Osteoblast (primary cell): Measurements from ENCODE around the gene RACK1. TPM values are rescaled to one million over a fixed set of nuclear protein-coding genes. Genes with fewer than 3 reads are reported as not detected.
A peak's percentile ranks its signal among the peaks of the same experiment; 100 is the strongest.

Source experiments
- DNase-seq: peaks from one replicate; pipeline ENCODE4 v3.0.0; 2011; ENCODE audit warnings: low spot score, mixed read lengths; ENCODE audit not compliant: insufficient read length; ENCODE audit errors: missing footprints
- H2AFZ ChIP-seq: 2 replicates; pipeline ENCODE4 v1.6.0; 2011; ENCODE audit warnings: mild to moderate bottlenecking, low read length
- H3K27ac ChIP-seq: 2 replicates; pipeline ENCODE4 v1.5.1; 2011; ENCODE audit warnings: mild to moderate bottlenecking, low read depth, low read length, moderate library complexity
- H3K27me3 ChIP-seq: 2 replicates; pipeline ENCODE4 v1.6.0; 2012; ENCODE audit warnings: mild to moderate bottlenecking, control low read depth, inconsistent platforms, low read length, moderate library complexity; ENCODE audit not compliant: insufficient read depth
- H3K36me3 ChIP-seq: 2 replicates; pipeline ENCODE4 v1.5.1; 2011; ENCODE audit warnings: mild to moderate bottlenecking, low read length, control low read depth, moderate library complexity; ENCODE audit not compliant: insufficient read depth
- H3K4me1 ChIP-seq: 2 replicates; pipeline ENCODE4 v1.5.1; 2011; ENCODE audit warnings: mild to moderate bottlenecking, low read length, control low read depth, moderate library complexity; ENCODE audit not compliant: insufficient read depth
- H3K4me2 ChIP-seq: 2 replicates; pipeline ENCODE4 v1.6.0; 2011; ENCODE audit warnings: mild to moderate bottlenecking, low read length; ENCODE audit not compliant: insufficient read depth
- H3K4me3 ChIP-seq: fragments of 200-600 bp; sonication (generic); 3 replicates; pipeline ENCODE4 v1.5.1; 2012; ENCODE audit warnings: mild to moderate bottlenecking, low read length, inconsistent platforms; ENCODE audit not compliant: insufficient read depth
- H3K79me2 ChIP-seq: 2 replicates; pipeline ENCODE4 v1.6.0; 2012; ENCODE audit warnings: mild to moderate bottlenecking, low read length, control low read depth, inconsistent platforms; ENCODE audit not compliant: insufficient read depth
- H3K9me3 ChIP-seq: 2 replicates; pipeline ENCODE4 v1.5.1; 2011; ENCODE audit warnings: low read depth, low read length, control low read depth
- H4K20me1 ChIP-seq: 2 replicates; pipeline ENCODE4 v1.6.0; 2012; ENCODE audit warnings: mild to moderate bottlenecking, low read length, control low read depth; ENCODE audit not compliant: insufficient read depth
- CTCF ChIP-seq: IDR thresholded peaks from 2 replicates; pipeline ENCODE4 v1.5.1; 2011; ENCODE audit warnings: mild to moderate bottlenecking, low read depth, low read length, moderate library complexity; ENCODE audit errors: extremely low read depth
- total RNA-seq: library from RNA; depleted of rRNA; stranded (reverse); fragments of >200 nt; gene quantifications from 2 replicates; pipeline ENCODE4 v1.2.3, GENCODE V29; 2012

The RACK1 gene
- total RNA-seq, 1 donor, result 4,007 TPM

DNA sequence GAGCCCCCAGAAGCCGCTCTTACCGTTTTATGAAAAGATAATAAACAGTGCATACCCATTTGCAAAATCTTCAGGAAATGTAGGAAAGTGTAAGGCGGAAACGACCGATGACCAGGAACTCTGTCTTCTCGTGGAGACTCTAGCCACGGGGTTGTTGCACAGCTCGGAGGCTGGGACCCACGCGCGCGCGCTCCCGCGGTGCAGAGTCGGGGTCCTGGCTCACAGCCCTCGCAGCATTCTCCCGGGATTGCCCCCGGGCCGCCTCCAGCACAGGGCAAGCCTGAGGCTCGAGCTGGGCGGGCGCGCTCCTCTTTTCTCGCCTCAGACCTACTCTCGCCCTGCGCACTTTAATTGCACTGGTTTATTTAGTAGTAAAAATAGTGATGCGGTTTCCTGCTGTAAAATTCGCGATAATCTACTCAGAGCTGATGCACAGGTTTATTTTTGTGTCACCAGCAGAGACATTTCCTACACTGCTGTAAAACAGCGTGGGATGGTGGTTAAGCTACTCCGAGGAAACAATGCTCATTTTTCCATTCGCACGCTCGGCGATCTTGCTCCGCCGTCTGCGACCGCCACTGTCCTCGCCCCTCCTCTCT is 54.2 kb downstream of the RACK1 start:
- H3K36me3 ChIP-seq, result no peaks in the 10 kb centered on the region
- H3K79me2 ChIP-seq, result no peaks in the 10 kb centered on the region
- H3K27ac ChIP-seq, result peak overlapping the region; percentile 3
- no peaks in the 10 kb centered on the region for H3K9me3 ChIP-seq
- peak overlapping the region; percentile 95 for H3K4me2 ChIP-seq
- TF ChIP-seq CTCF, result no peak
- peak; percentile 78 for DNase-seq
- peak overlapping the region; percentile 71 for H3K4me3 ChIP-seq
- H3K4me1 ChIP-seq, result peaks cover 24% of the 10 kb centered on the region
- peaks cover 3% of the 10 kb centered on the region for H4K20me1 ChIP-seq
- H2AFZ ChIP-seq, result peak overlapping the region; percentile 78
- no peaks in the 10 kb centered on the region for H3K27me3 ChIP-seq

DNA sequence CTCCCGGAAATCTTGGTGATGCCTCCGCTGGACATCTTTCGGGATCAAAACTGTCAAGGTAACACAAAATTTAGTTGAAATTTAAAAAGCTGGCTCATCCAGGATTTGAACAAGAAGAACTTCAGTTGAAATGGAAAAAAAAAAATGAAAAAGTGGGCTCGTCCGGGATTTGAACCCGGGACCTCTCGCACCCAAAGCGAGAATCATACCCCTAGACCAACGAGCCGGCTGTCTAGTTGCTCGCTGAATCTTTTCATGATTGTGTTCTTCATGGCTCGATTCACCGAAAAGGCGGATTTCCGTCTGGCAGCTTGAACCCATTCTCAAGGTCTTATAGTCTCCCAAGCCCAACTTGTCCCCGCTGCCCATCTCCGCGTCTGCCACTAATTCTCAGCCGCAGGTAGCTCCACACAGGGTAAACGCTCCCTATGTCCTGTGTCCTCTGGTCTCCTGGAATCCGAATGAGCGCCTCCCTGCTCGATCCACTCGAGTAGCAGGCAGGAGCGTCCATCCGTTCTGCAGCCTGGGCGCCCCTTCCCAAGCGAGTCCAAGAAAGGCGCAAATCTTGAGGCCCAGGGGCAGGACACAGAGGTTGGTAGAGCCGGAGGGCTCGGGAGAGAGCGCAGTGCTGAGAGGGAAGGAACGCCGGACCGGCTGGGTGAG is 54.9 kb downstream of the RACK1 start:
- TF ChIP-seq CTCF, result no peak
- H3K9me3 ChIP-seq, result no peaks in the 10 kb centered on the region
- peak overlapping the region; percentile 71 for H3K4me3 ChIP-seq
- H3K79me2 ChIP-seq, result no peaks in the 10 kb centered on the region
- peak; percentile 84 for DNase-seq
- peaks cover 3% of the 10 kb centered on the region for H4K20me1 ChIP-seq
- H3K27ac ChIP-seq, result peak overlapping the region; percentile 80
- peaks cover 24% of the 10 kb centered on the region for H3K4me1 ChIP-seq
- H3K36me3 ChIP-seq, result no peaks in the 10 kb centered on the region
- peak overlapping the region; percentile 95 for H3K4me2 ChIP-seq
- H2AFZ ChIP-seq, result peak overlapping the region; percentile 88
- H3K27me3 ChIP-seq, result no peaks in the 10 kb centered on the region

GRCh38 chr5:181187500-181188213 is 56.0 kb downstream of the RACK1 start:
- H3K27me3 ChIP-seq, result no peaks in the 10 kb centered on the region
- no peaks in the 10 kb centered on the region for H3K36me3 ChIP-seq
- H3K4me3 ChIP-seq, result peak overlapping the region; percentile 71
- peak overlapping the region; percentile 84 for H3K4me2 ChIP-seq
- peaks cover 23% of the 10 kb centered on the region for H3K4me1 ChIP-seq
- peaks cover 3% of the 10 kb centered on the region for H4K20me1 ChIP-seq
- DNase-seq, result peak; percentile 93
- TF ChIP-seq CTCF, result peak; percentile 38
- H2AFZ ChIP-seq, result peak overlapping the region; percentile 78
- peak overlapping the region; percentile 58 for H3K27ac ChIP-seq
- H3K79me2 ChIP-seq, result no peaks in the 10 kb centered on the region
- H3K9me3 ChIP-seq, result no peaks in the 10 kb centered on the region

DNA sequence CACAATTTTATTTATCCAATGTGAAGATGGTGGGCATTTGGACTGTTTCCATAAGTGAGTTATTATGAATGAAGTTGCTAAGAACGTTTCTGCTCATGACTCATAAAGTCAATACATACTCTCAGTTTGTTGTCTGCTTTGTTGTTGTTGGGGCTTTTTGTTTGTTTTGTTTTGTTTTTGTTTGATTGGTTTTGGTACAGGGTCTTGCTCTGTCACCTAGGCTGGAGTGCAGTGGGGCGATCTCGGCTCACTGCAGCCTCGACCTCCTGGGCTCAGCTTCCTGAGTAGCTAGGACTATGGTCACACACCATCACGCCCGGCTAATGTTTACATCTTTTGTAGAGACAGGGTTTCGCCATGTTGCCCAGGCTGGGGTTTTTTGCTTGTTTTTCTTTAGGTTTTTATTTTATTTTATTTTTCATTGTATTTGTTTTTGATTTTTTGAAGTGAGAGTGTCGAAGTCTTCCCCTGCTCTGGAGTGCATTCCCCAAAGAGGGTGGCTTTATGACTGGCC is 56.7 kb downstream of the RACK1 start:
- H2AFZ ChIP-seq, result peak overlapping the region; percentile 78
- H3K4me2 ChIP-seq, result peak overlapping the region; percentile 84
- H3K27ac ChIP-seq, result peak overlapping the region; percentile 30
- peaks cover 18% of the 10 kb centered on the region for H3K4me1 ChIP-seq
- peaks cover 3% of the 10 kb centered on the region for H4K20me1 ChIP-seq
- no peaks in the 10 kb centered on the region for H3K27me3 ChIP-seq
- peak overlapping the region; percentile 71 for H3K4me3 ChIP-seq
- no peak for DNase-seq
- no peaks in the 10 kb centered on the region for H3K36me3 ChIP-seq
- no peak for TF ChIP-seq CTCF
- no peaks in the 10 kb centered on the region for H3K9me3 ChIP-seq
- H3K79me2 ChIP-seq, result no peaks in the 10 kb centered on the region
